Endothelial cell of umbilical vein (primary cell): ENCODE data around the gene CENPU.

Experiments used
- EZH2 ChIP-seq: IDR thresholded peaks from 2 replicates; pipeline ENCODE4 v1.6.1; 2012; ENCODE audit warnings: borderline replicate concordance, low read depth, mild to moderate bottlenecking, moderate library complexity, low read length, inconsistent platforms; ENCODE audit not compliant: severe bottlenecking
- FOS ChIP-seq: IDR thresholded peaks from 2 replicates; pipeline ENCODE4 v1.6.1; 2011; ENCODE audit warnings: mild to moderate bottlenecking, low read length, moderate library complexity, borderline replicate concordance; ENCODE audit not compliant: insufficient read depth
- JUN ChIP-seq: IDR thresholded peaks from 2 replicates; pipeline ENCODE4 v1.6.1; 2011; ENCODE audit warnings: borderline replicate concordance, low read depth; ENCODE audit not compliant: insufficient read length, insufficient read depth
- MAX ChIP-seq: IDR thresholded peaks from 2 replicates; pipeline ENCODE4 v1.6.1; 2011; ENCODE audit not compliant: insufficient read depth, insufficient read length
- MYC ChIP-seq: IDR thresholded peaks from one replicate; pipeline ENCODE4 v1.6.1; 2011; ENCODE audit warnings: mild to moderate bottlenecking, low read depth, low read length
- POLR2A ChIP-seq: IDR thresholded peaks from 2 replicates; pipeline ENCODE4 v1.6.1; 2012; ENCODE audit warnings: low read depth, mild to moderate bottlenecking, control low read depth, low read length
- POLR2AphosphoS5 ChIP-seq: IDR thresholded peaks from 2 replicates; pipeline ENCODE4 v1.6.1; 2012; ENCODE audit warnings: low read depth, mild to moderate bottlenecking, control low read depth, low read length, moderate library complexity; ENCODE audit not compliant: insufficient read depth
- TF ChIP-seq, protein P1 (sequence below), 2 donors: IDR thresholded peaks; 1 replicate in 1 of 2; 2 replicates in 1 of 2; pipeline ENCODE4 v1.5.1; 2011; ENCODE audit warnings: low read length in 2 of 2, mild to moderate bottlenecking in 2 of 2, moderate library complexity in 2 of 2, control low read depth in 1 of 2, inconsistent platforms in 1 of 2, low read depth in 1 of 2; ENCODE audit not compliant: insufficient read depth in 1 of 2; ENCODE audit errors: extremely low read depth in 1 of 2

DNA sequence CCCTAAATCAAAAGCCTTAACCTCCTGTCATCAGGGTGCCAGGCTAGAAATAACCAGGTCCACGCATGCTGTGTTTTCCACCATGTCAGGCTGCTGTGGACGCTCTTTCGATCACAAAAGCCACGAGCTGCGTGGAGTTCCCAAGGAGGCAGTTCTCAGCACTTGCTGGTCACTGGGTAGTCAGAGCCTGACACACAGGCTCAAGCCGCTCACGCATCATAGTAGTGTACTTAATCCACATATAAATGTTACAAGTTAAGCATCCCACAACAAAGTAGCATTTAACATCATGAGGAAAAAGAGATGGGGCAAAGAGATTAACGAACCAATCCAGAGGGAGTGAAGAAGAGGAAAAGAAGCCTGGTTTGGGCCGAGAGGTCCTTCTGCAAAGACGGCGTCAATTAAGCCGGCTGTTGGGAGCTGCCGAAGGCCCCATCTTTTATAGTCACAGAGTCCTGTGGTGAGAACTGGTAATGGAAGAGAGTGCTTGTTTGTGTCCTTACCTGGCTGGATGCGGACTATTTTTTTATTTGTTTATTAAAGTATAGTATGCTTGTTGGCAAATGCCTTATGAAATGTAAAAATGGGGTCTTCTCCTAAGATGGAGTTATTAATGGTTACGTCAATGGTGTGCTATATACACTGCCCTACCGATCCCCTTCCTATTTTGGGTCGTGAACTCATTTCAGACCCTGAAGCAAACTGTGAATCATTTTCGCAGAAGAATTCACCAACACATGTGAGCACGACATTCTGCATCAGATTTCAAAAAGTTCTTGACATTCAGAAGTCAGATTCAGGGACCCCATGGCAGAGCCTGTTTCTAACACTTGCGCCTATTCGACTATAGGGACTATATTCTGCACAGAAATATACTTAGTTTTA is 83.7 kb downstream of the CENPU start:
- TF ChIP-seq, protein P1, sequence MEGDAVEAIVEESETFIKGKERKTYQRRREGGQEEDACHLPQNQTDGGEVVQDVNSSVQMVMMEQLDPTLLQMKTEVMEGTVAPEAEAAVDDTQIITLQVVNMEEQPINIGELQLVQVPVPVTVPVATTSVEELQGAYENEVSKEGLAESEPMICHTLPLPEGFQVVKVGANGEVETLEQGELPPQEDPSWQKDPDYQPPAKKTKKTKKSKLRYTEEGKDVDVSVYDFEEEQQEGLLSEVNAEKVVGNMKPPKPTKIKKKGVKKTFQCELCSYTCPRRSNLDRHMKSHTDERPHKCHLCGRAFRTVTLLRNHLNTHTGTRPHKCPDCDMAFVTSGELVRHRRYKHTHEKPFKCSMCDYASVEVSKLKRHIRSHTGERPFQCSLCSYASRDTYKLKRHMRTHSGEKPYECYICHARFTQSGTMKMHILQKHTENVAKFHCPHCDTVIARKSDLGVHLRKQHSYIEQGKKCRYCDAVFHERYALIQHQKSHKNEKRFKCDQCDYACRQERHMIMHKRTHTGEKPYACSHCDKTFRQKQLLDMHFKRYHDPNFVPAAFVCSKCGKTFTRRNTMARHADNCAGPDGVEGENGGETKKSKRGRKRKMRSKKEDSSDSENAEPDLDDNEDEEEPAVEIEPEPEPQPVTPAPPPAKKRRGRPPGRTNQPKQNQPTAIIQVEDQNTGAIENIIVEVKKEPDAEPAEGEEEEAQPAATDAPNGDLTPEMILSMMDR (IDR thresholded peaks at IDR 0.05; ENCODE audit: extremely low read depth in 1 of 2, insufficient read depth in 1 of 2, low read depth in 1 of 2, low read length in 2 of 2): no peak
- TF ChIP-seq POLR2AphosphoS5 (no peak), POLR2A (no peak), EZH2 (no peak), MAX (no peak), FOS (no peak), JUN (no peak), MYC (no peak)
